Suprapubic skin (tissue), 3 donors: ENCODE measurements around the gene CASK.

ENCODE experiments used
- CTCF ChIP-seq, 2 donors: fragments of 200-600 bp in 1 of 2; fragments of 450-650 bp in 1 of 2; sonication (generic) in 1 of 2; IDR thresholded peaks; one replicate each; pipeline ENCODE4 v1.5.1; 2016 to 2019; ENCODE audit warnings: antibody characterized with exemption in 2 of 2, mild to moderate bottlenecking in 1 of 2, moderate library complexity in 1 of 2
- EP300 ChIP-seq: sonication (generic); formaldehyde crosslinking; IDR thresholded peaks from one replicate; pipeline ENCODE4 v1.6.1; 2017; ENCODE audit warnings: antibody characterized with exemption
- POLR2A ChIP-seq, 2 donors: fragments of 450-650 bp; IDR thresholded peaks; one replicate each; pipeline ENCODE4 v1.6.1; 2017; ENCODE audit warnings: antibody characterized with exemption in 2 of 2, mild to moderate bottlenecking in 2 of 2, moderate library complexity in 2 of 2

DNA sequence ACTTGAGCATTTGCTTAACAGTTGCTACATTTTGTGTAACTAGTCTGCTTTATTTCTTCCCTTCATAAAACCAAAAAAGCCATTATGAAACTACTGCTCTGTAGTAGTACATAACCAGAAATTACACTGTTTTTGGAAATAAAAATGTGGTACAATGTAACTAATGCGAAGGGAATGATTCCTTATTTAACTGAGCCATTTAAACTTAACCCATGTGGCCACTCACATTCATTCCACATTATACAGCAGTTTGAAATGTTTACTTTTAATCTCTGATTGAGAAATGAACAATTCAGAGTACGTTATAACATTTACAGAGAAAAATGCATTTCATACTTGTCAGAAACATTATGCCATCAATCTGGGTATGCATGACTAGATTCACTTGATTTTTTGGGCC is 382.0 kb downstream of the CASK start:
- TF ChIP-seq CTCF (IDR thresholded peaks at IDR 0.05) (no peak), POLR2A (IDR thresholded peaks at IDR 0.05) (no peak), EP300 (no peak)
